IMR-90 (cell line): Measurements from ENCODE around the gene LTBP1. TPM values are rescaled to one million over a fixed set of nuclear protein-coding genes. Genes with fewer than 3 reads are reported as not detected.

Experiments
- ATAC-seq: fragments of 200-7000 bp; cut with Tn5 transposase; 2 replicates; pipeline ENCODE4 v1.9.1; 2020; ENCODE audit warnings: low read depth, mild to moderate bottlenecking, moderate library complexity
- BruUV-seq: library from RNA; stranded (reverse); fragments of 400-500 nt; replicated peaks from 2 replicates; lab custom pipeline; 2021; lab: Mats Ljungman, UMichigan
- CTCF ChIA-PET: fragments of 300-600 bp; formaldehyde crosslinking; extraction: SDS; loops from one replicate; lab custom pipeline; 2021; ENCODE audit warnings: antibody characterized with exemption; lab: Yijun Ruan, JAX
- POLR2A ChIA-PET: fragments of 300-600 bp; sonication (Branson Sonifier 250); formaldehyde crosslinking; loops from one replicate; lab custom pipeline; 2022; ENCODE audit warnings: antibody characterized with exemption; ENCODE audit not compliant: unreplicated experiment; lab: Charles Lee
- DNase-seq: peaks from one replicate; pipeline ENCODE4 v3.0.0; 2013
- H2AFZ ChIP-seq: replicated peaks from 2 replicates; pipeline ENCODE3; 2013; ENCODE audit warnings: low read length, mild to moderate bottlenecking; ENCODE audit not compliant: poor library complexity
- H2AK5ac ChIP-seq: 2 replicates; pipeline ENCODE4 v1.6.1; 2013; ENCODE audit warnings: low read depth, low read length, inconsistent platforms
- H2AK9ac ChIP-seq: replicated peaks from 2 replicates; pipeline ENCODE3; 2013; ENCODE audit warnings: mild to moderate bottlenecking, low read depth, low read length, moderate library complexity; ENCODE audit not compliant: poor library complexity
- H2BK120ac ChIP-seq: 2 replicates; pipeline ENCODE4 v1.6.1; 2013; ENCODE audit warnings: low read depth, low read length, inconsistent platforms
- H2BK15ac ChIP-seq: 3 replicates; pipeline ENCODE4 v1.6.1; 2013; ENCODE audit warnings: low read depth, low read length, inconsistent platforms
- H2BK20ac ChIP-seq: 2 replicates; pipeline ENCODE4 v1.6.1; 2013; ENCODE audit warnings: low read depth, mild to moderate bottlenecking, inconsistent platforms, low read length, moderate library complexity
- H2BK5ac ChIP-seq: 2 replicates; pipeline ENCODE4 v1.6.1; 2013; ENCODE audit warnings: mild to moderate bottlenecking, low read depth, low read length, inconsistent platforms; ENCODE audit not compliant: poor library complexity, severe bottlenecking
- H3K14ac ChIP-seq: replicated peaks from 2 replicates; pipeline ENCODE4 v1.6.1; 2013; ENCODE audit warnings: low read depth, low read length, inconsistent platforms
- H3K18ac ChIP-seq: 2 replicates; pipeline ENCODE4 v1.6.1; 2013; ENCODE audit warnings: low read depth, low read length, control low read depth
- H3K23ac ChIP-seq: 2 replicates; pipeline ENCODE4 v1.6.1; 2013; ENCODE audit warnings: low read depth, low read length, inconsistent platforms
- H3K27ac ChIP-seq: 2 replicates; pipeline ENCODE4 v1.5.1; 2013; ENCODE audit warnings: mild to moderate bottlenecking, control low read depth, low read length; ENCODE audit not compliant: insufficient read depth
- H3K27me3 ChIP-seq: 2 replicates; pipeline ENCODE4 v1.6.1; 2013; ENCODE audit warnings: low read length; ENCODE audit not compliant: control insufficient read depth, insufficient read depth
- H3K36me3 ChIP-seq: 2 replicates; pipeline ENCODE4 v1.6.1; 2013; ENCODE audit warnings: low read length, mixed read lengths; ENCODE audit not compliant: control insufficient read depth, insufficient read depth
- H3K4ac ChIP-seq: 2 replicates; pipeline ENCODE4 v1.6.1; 2013; ENCODE audit warnings: low read depth, low read length, inconsistent platforms
- H3K4me1 ChIP-seq: 2 replicates; pipeline ENCODE4 v1.6.1; 2013; ENCODE audit warnings: low read length, mixed read lengths; ENCODE audit not compliant: control insufficient read depth, insufficient read depth
- H3K4me2 ChIP-seq: 2 replicates; pipeline ENCODE4 v1.6.1; 2013; ENCODE audit warnings: low read depth, mild to moderate bottlenecking, control low read depth, low read length, moderate library complexity
- H3K4me3 ChIP-seq: 2 replicates; pipeline ENCODE4 v1.5.1; 2013; ENCODE audit warnings: low read depth, mild to moderate bottlenecking, control low read depth, low read length, moderate library complexity; ENCODE audit not compliant: insufficient read depth
- H3K56ac ChIP-seq: 2 replicates; pipeline ENCODE4 v1.6.1; 2013; ENCODE audit warnings: low read length, inconsistent platforms; ENCODE audit not compliant: insufficient read depth; ENCODE audit errors: extremely low read depth
- H3K79me1 ChIP-seq, 2 experiments: 2 replicates each; pipeline ENCODE4 v1.6.1; 2013; ENCODE audit warnings: low read length in 2 of 2, inconsistent platforms in 1 of 2, low read depth in 1 of 2
- H3K9ac ChIP-seq: 2 replicates; pipeline ENCODE4 v1.6.1; 2013; ENCODE audit warnings: low read depth, low read length, control low read depth
- H3K9me1 ChIP-seq: 2 replicates; pipeline ENCODE4 v1.6.1; 2013; ENCODE audit warnings: low read length, inconsistent platforms; ENCODE audit not compliant: insufficient read depth
- H3K9me3 ChIP-seq: 2 replicates; pipeline ENCODE4 v1.6.1; 2013; ENCODE audit warnings: low read length; ENCODE audit not compliant: control insufficient read depth, insufficient read depth
- H4K20me1 ChIP-seq: 2 replicates; pipeline ENCODE4 v1.6.1; 2013; ENCODE audit warnings: low read length, inconsistent platforms; ENCODE audit not compliant: insufficient read depth
- H4K5ac ChIP-seq: 2 replicates; pipeline ENCODE4 v1.6.1; 2013; ENCODE audit warnings: mild to moderate bottlenecking, low read depth, low read length, control low read depth
- H4K8ac ChIP-seq, 2 experiments: 2 replicates each; pipeline ENCODE4 v1.6.1; 2013; ENCODE audit warnings: low read depth in 2 of 2, low read length in 2 of 2, control low read depth in 1 of 2, inconsistent platforms in 1 of 2
- H4K91ac ChIP-seq: 2 replicates; pipeline ENCODE4 v1.6.1; 2013; ENCODE audit warnings: low read depth, low read length, inconsistent platforms; ENCODE audit not compliant: insufficient read depth
- BHLHE40 ChIP-seq: fragments of 150-350 bp; IDR thresholded peaks from 2 replicates; pipeline ENCODE4 v1.6.1; 2016; ENCODE audit warnings: mild to moderate bottlenecking, low read depth, low read length
- CEBPB ChIP-seq: IDR thresholded peaks from 2 replicates; pipeline ENCODE4 v1.6.1; 2012; ENCODE audit warnings: low read depth, low read length, improper control_type of control experiment
- CHD1 ChIP-seq: IDR thresholded peaks from 2 replicates; pipeline ENCODE4 v1.6.1; 2012; ENCODE audit warnings: low read depth, low read length, improper control_type of control experiment
- FOS ChIP-seq: fragments of 150-350 bp; IDR thresholded peaks from 2 replicates; pipeline ENCODE4 v1.6.1; 2016; ENCODE audit warnings: low read depth, low read length
- MAZ ChIP-seq: IDR thresholded peaks from 2 replicates; pipeline ENCODE4 v1.6.1; 2012; ENCODE audit warnings: low read depth, mild to moderate bottlenecking, low read length, improper control_type of control experiment, moderate library complexity, borderline replicate concordance
- MXI1 ChIP-seq: IDR thresholded peaks from 2 replicates; pipeline ENCODE4 v1.6.1; 2012; ENCODE audit warnings: low read depth, mild to moderate bottlenecking, low read length, moderate library complexity, borderline replicate concordance
- NFE2L2 ChIP-seq: fragments of 150-350 bp; IDR thresholded peaks from 2 replicates; pipeline ENCODE4 v1.6.1; 2016; ENCODE audit warnings: low read depth, mild to moderate bottlenecking, low read length
- POLR2A ChIP-seq: IDR thresholded peaks from 2 replicates; pipeline ENCODE4 v1.6.1; 2012; ENCODE audit warnings: mild to moderate bottlenecking, low read depth, low read length
- RAD21 ChIP-seq: IDR thresholded peaks from 2 replicates; pipeline ENCODE4 v1.6.1; 2012; ENCODE audit warnings: low read length, improper control_type of control experiment
- RFX5 ChIP-seq: IDR thresholded peaks from 2 replicates; pipeline ENCODE4 v1.8.0; 2012; ENCODE audit warnings: low read depth, mild to moderate bottlenecking, low read length, moderate library complexity
- WGBS, 2 experiments: methylation state at CpG; one replicate each; pipeline versions ENCODE4 v1.1.5 to v1.1.7; 2013; ENCODE audit warnings: missing lambda C conversion rate in 2 of 2; ENCODE audit not compliant: insufficient read length in 1 of 2; ENCODE audit errors: extremely low coverage in 2 of 2; 5-methylcytosine and 5-hydroxymethylcytosine counted together
- dilution Hi-C: fragments of 300-500 bp; cut with HindIII; formaldehyde crosslinking; loops from one replicate; pipeline ENCODE4 v1.14.3; 2018; ENCODE audit warnings: low sequenced_read_pairs; ENCODE audit not compliant: unreplicated experiment
- in situ Hi-C: fragments of 300-500 bp; cut with MboI; formaldehyde crosslinking; loops from 3 replicates; pipeline ENCODE4 v1.14.3; 2019; ENCODE audit warnings: low sequenced_read_pairs, inconsistent platforms, mixed read lengths
- intact Hi-C: fragments of 100-400 bp; cut with micrococcal nuclease; formaldehyde crosslinking; loops from 2 replicates; pipeline ENCODE4 v1.10.0; 2022
- polyA plus RNA-seq, 3 experiments: library from polyadenylated mRNA; depleted of rRNA; stranded (reverse); fragments of >200 nt; gene quantifications; 2 replicates each; pipeline ENCODE4 v1.2.3, GENCODE V29; 2012; ENCODE audit warnings: low replicate concordance in 1 of 3
- total RNA-seq: library from RNA; depleted of rRNA; stranded (reverse); fragments of >200 nt; gene quantifications from 2 replicates; pipeline ENCODE4 v1.2.3, GENCODE V29; 2012
- TF ChIP-seq, protein P1 (sequence below): fragments of 150-350 bp; IDR thresholded peaks from 2 replicates; pipeline ENCODE4 v1.6.1; 2017; ENCODE audit warnings: mild to moderate bottlenecking, antibody characterized with exemption, low read length, low read depth
- TF ChIP-seq, protein P2 (sequence below): conservative IDR thresholded peaks from 2 replicates; pipeline ENCODE4 v1.5.1; 2012; ENCODE audit warnings: mild to moderate bottlenecking, low read depth, low read length, improper control_type of control experiment
- TF ChIP-seq, protein P3 (sequence below): fragments of 150-350 bp; IDR thresholded peaks from 2 replicates; pipeline ENCODE4 v1.6.1; 2016; ENCODE audit warnings: low read depth, mild to moderate bottlenecking, low read length, moderate library complexity, borderline replicate concordance

LTBP1 gene
- total and polyA plus RNA-seq, 2 of the 4 experiments (the other 2 are of a cell fraction), result 235 to 326 TPM

DNA sequence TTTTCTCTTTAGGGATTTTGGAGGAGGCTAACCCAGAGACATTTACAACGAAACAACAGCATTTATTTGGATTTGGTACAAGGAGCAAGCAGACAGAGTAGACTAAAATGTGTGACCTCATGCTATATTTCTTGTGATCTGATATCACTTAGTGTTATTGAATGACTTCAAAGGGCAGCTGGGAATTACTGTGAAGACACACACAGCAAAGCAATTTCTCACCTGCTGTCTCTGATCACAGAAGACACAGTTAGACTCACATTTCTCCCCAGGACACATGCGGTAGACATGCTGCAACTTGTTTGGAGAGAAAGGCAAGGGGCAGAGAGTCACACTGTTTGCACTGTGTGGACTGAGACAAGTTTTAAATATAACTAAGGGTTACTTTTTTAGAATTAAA lies 67.5 kb downstream of the LTBP1 start:
- ATAC-seq, result peak; percentile 13; the same call in 1 of the 2 replicates
- peaks cover 28 to 70% of the 10 kb centered on the region in 2 experiments for H3K79me1 ChIP-seq
- H3K4me2 ChIP-seq, result peak overlapping the region; percentile 44; the same call in 1 of the 2 replicates
- peak overlapping the region; percentile 66; the same call in 1 of the 2 replicates for H2BK20ac ChIP-seq
- peaks cover 24% of the 10 kb centered on the region for H3K4me1 ChIP-seq
- H3K4me3 ChIP-seq, result no peak overlapping the region
- peak overlapping the region; percentile 75 for H2BK120ac ChIP-seq
- no TSS peak for BruUV-seq
- in situ Hi-C loops, result no loop called here
- WGBS, 2 experiments, result no CpG with 5 or more reads among the region's 2 CpGs
- H3K4ac ChIP-seq, result peak overlapping the region; percentile 79
- no peaks in the 10 kb centered on the region for H3K9me3 ChIP-seq
- H3K36me3 ChIP-seq, result no peaks in the 10 kb centered on the region
- H4K8ac ChIP-seq, result peak overlapping the region in 1 of 2 experiments; percentile 46; a peak in 3 of 4 replicates
- H3K27me3 ChIP-seq, result no peaks in the 10 kb centered on the region
- peak overlapping the region; percentile 64 for H2BK5ac ChIP-seq
- intact Hi-C loops, result no loop called here
- H2BK15ac ChIP-seq, result peak overlapping the region; percentile 85
- no peak overlapping the region for H3K9ac ChIP-seq
- H3K18ac ChIP-seq, result peak overlapping the region; percentile 89
- no peak overlapping the region for H3K56ac ChIP-seq
- ChIA-PET POLR2A (no interaction called here), CTCF (no interaction called here)
- H3K23ac ChIP-seq, result peak overlapping the region; percentile 58; the same call in 1 of the 2 replicates
- TF ChIP-seq, protein P1, sequence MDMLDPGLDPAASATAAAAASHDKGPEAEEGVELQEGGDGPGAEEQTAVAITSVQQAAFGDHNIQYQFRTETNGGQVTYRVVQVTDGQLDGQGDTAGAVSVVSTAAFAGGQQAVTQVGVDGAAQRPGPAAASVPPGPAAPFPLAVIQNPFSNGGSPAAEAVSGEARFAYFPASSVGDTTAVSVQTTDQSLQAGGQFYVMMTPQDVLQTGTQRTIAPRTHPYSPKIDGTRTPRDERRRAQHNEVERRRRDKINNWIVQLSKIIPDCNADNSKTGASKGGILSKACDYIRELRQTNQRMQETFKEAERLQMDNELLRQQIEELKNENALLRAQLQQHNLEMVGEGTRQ, result no peak
- TF ChIP-seq CEBPB, result no peak
- TF ChIP-seq FOS, result no peak
- TF ChIP-seq, protein P2, sequence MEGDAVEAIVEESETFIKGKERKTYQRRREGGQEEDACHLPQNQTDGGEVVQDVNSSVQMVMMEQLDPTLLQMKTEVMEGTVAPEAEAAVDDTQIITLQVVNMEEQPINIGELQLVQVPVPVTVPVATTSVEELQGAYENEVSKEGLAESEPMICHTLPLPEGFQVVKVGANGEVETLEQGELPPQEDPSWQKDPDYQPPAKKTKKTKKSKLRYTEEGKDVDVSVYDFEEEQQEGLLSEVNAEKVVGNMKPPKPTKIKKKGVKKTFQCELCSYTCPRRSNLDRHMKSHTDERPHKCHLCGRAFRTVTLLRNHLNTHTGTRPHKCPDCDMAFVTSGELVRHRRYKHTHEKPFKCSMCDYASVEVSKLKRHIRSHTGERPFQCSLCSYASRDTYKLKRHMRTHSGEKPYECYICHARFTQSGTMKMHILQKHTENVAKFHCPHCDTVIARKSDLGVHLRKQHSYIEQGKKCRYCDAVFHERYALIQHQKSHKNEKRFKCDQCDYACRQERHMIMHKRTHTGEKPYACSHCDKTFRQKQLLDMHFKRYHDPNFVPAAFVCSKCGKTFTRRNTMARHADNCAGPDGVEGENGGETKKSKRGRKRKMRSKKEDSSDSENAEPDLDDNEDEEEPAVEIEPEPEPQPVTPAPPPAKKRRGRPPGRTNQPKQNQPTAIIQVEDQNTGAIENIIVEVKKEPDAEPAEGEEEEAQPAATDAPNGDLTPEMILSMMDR, result no peak
- TF ChIP-seq, protein P3, sequence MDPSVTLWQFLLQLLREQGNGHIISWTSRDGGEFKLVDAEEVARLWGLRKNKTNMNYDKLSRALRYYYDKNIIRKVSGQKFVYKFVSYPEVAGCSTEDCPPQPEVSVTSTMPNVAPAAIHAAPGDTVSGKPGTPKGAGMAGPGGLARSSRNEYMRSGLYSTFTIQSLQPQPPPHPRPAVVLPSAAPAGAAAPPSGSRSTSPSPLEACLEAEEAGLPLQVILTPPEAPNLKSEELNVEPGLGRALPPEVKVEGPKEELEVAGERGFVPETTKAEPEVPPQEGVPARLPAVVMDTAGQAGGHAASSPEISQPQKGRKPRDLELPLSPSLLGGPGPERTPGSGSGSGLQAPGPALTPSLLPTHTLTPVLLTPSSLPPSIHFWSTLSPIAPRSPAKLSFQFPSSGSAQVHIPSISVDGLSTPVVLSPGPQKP, result no peak
- TF ChIP-seq POLR2A, result no peak
- TF ChIP-seq BHLHE40, result no peak
- no peak for TF ChIP-seq CHD1
- no peak for TF ChIP-seq MAZ
- TF ChIP-seq RAD21, result no peak
- TF ChIP-seq RFX5, result no peak
- no peak for TF ChIP-seq MXI1
- TF ChIP-seq NFE2L2, result no peak
- H4K5ac ChIP-seq, result peak overlapping the region; percentile 83; the same call in 1 of the 2 replicates
- peak overlapping the region; percentile 46; the same call in 1 of the 2 replicates for H2AK5ac ChIP-seq
- H4K20me1 ChIP-seq, result no peaks in the 10 kb centered on the region
- dilution Hi-C loops, result no loop called here
- peak overlapping the region; percentile 80 for H4K91ac ChIP-seq
- H3K9me1 ChIP-seq, result peaks cover 15% of the 10 kb centered on the region
- DNase-seq, result no peak
- peak overlapping the region; percentile 58 for H2AFZ ChIP-seq
- peak overlapping the region; percentile 89 for H3K14ac ChIP-seq
- H3K27ac ChIP-seq, result no peak overlapping the region
- H2AK9ac ChIP-seq, result peak overlapping the region; percentile 31
